Mesothelial cell of epicardium (in vitro differentiated cells): ENCODE results near the gene AWAT2. TPM values are rescaled to one million over a fixed set of nuclear protein-coding genes. Genes with fewer than 3 reads are reported as not detected.

ENCODE experiments used
- DNase-seq, 2 experiments: peaks; one replicate each; pipeline ENCODE4 v3.0.0; 2021; ENCODE audit warnings: low spot score in 2 of 2; ENCODE audit not compliant: unreplicated experiment in 2 of 2
- H3K27ac Mint-ChIP-seq: 2 replicates; pipeline ENCODE4 v1.8.0; 2021; ENCODE audit warnings: mixed read lengths
- H3K27me3 Mint-ChIP-seq: 2 replicates; pipeline ENCODE4 v1.8.0; 2021; ENCODE audit warnings: low read depth, mixed read lengths
- H3K36me3 Mint-ChIP-seq: 2 replicates; pipeline ENCODE4 v1.8.0; 2021; ENCODE audit warnings: mixed read lengths
- H3K4me1 Mint-ChIP-seq: 2 replicates; pipeline ENCODE4 v1.8.0; 2021; ENCODE audit warnings: mixed read lengths
- H3K4me3 Mint-ChIP-seq: 2 replicates; pipeline ENCODE4 v1.8.0; 2021; ENCODE audit warnings: mild to moderate bottlenecking, moderate library complexity, mixed read lengths
- H3K9me3 Mint-ChIP-seq: 2 replicates; pipeline ENCODE4 v1.8.0; 2021; ENCODE audit warnings: mixed read lengths
- total RNA-seq: library from RNA; stranded (reverse); gene quantifications from 3 replicates; pipeline ENCODE4 v1.2.1, GENCODE V29; 2021
- TF ChIP-seq, protein P1 (sequence below): fragments of 200-600 bp; sonication (generic); IDR thresholded peaks from one replicate; pipeline ENCODE4 v1.5.0; 2021; ENCODE audit warnings: antibody characterized with exemption; ENCODE audit not compliant: unreplicated experiment

Gene AWAT2
- total RNA-seq, 1 donor from 2014 or later: not detected

DNA sequence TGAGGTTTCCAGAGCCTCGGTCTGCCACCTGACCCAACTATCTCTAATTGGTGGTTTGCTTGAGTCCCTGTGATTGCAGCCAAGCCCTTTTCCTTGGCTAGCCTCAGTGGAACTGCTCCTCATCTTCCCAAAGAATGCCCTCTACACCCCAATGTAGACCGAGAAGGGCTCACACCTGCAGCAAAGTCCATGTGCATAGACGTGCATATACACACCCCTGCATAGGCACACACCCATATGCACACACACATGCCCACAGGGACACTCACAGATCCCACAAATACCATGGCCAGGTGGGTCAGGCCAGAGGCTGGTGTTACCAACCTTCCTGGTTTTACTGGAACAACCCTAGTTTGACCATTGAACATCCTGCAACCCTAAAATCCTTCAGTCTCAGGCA is 332 bp downstream of the AWAT2 start:
- no peaks in the 10 kb centered on the region for H3K36me3 Mint-ChIP-seq
- TF ChIP-seq, protein P1, sequence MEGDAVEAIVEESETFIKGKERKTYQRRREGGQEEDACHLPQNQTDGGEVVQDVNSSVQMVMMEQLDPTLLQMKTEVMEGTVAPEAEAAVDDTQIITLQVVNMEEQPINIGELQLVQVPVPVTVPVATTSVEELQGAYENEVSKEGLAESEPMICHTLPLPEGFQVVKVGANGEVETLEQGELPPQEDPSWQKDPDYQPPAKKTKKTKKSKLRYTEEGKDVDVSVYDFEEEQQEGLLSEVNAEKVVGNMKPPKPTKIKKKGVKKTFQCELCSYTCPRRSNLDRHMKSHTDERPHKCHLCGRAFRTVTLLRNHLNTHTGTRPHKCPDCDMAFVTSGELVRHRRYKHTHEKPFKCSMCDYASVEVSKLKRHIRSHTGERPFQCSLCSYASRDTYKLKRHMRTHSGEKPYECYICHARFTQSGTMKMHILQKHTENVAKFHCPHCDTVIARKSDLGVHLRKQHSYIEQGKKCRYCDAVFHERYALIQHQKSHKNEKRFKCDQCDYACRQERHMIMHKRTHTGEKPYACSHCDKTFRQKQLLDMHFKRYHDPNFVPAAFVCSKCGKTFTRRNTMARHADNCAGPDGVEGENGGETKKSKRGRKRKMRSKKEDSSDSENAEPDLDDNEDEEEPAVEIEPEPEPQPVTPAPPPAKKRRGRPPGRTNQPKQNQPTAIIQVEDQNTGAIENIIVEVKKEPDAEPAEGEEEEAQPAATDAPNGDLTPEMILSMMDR: no peak
- peaks cover 25% of the 10 kb centered on the region for H3K9me3 Mint-ChIP-seq
- H3K4me3 Mint-ChIP-seq: no peak overlapping the region
- H3K27ac Mint-ChIP-seq: no peak overlapping the region
- peaks cover 11% of the 10 kb centered on the region for H3K27me3 Mint-ChIP-seq
- DNase-seq: no peak
- H3K4me1 Mint-ChIP-seq: no peaks in the 10 kb centered on the region

DNA sequence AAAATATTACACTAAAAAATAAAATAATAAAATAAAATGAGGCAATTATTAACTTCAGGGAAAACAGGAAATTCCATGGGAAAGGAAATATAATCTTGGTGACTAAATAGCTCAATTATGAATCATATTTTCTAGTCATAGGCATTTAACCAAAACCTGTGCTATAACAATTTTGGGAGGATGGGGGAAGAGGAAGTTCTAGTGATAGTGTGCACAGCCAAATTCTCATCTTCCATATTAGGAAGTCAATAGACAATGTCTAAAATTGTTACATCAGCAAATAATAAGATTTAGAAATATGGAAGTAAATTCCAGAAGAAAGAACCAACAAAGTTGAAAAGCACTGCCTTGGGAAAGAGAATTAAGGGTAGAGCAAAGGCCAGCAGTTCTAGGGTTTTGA is 2.8 kb downstream of the AWAT2 start:
- Mint-ChIP-seq H3K27ac (no peak overlapping the region), H3K36me3 (no peaks in the 10 kb centered on the region), H3K9me3 (peaks cover 28% of the 10 kb centered on the region), H3K4me3 (no peak overlapping the region), H3K4me1 (no peaks in the 10 kb centered on the region), H3K27me3 (peaks cover 11% of the 10 kb centered on the region)
- DNase-seq: no peak
- TF ChIP-seq, protein P1: no peak

DNA sequence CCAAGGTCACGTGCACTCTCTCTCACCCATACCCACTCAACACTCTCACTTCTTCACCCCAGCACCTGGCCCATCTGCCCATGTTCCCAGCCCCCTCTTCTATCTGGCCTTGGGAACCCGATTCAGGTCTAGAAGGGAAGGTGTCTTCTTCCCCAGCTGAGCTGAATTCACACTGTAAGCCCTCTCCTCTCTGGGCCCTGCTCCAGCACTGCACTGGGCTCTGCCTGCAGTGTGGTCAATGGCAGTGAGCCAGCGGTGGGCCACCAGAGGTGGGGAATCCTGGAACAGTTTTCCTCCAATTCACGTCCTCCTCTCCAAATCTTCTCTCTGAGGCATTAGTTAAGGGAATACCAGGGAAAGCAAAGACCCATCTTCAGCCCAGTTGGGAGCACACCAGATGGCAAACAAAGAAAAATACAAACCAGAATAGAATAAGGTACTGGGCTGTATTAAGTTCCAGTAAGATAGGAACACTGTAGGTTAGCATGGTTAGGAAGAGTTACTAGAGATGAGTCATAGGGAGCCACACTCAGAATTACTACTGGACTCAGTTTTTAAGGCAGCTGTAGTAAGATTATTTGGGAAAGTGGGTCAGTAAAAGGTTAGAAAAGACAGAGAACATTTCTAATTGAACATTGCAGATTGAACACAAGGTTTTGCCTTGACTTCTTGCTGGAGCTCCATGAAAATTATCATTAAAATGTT is 5.0 kb downstream of the AWAT2 start:
- no peaks in the 10 kb centered on the region for H3K4me1 Mint-ChIP-seq
- no peak for DNase-seq
- H3K4me3 Mint-ChIP-seq: no peak overlapping the region
- H3K9me3 Mint-ChIP-seq: peaks cover 27% of the 10 kb centered on the region
- H3K27me3 Mint-ChIP-seq: peaks cover 11% of the 10 kb centered on the region
- TF ChIP-seq, protein P1: no peak
- no peaks in the 10 kb centered on the region for H3K36me3 Mint-ChIP-seq
- H3K27ac Mint-ChIP-seq: no peak overlapping the region

DNA sequence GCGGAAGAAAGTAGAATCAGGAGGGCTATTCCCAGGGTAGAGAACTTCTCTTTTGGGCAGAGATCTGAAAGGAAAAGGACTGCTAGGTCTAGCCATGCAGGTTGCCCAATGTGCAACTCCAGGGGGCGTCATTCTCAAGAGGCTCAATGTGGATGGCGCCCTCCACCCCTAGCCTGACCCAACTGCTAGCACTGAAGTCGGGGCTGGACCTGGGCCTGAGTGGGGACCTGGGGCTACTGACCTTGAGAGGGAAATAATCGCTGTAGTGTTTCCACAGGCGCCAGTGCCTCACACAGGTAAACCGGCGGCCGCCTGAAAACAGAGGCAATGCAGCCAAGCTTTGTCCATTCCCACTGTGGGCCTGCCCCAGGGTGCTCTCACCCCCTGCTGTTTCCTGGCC is 6.1 kb downstream of the AWAT2 start:
- Mint-ChIP-seq H3K4me1 (no peaks in the 10 kb centered on the region), H3K9me3 (peaks cover 27% of the 10 kb centered on the region), H3K27ac (no peak overlapping the region), H3K27me3 (peaks cover 11% of the 10 kb centered on the region), H3K4me3 (no peak overlapping the region), H3K36me3 (no peaks in the 10 kb centered on the region)
- TF ChIP-seq, protein P1: no peak
- no peak for DNase-seq

DNA sequence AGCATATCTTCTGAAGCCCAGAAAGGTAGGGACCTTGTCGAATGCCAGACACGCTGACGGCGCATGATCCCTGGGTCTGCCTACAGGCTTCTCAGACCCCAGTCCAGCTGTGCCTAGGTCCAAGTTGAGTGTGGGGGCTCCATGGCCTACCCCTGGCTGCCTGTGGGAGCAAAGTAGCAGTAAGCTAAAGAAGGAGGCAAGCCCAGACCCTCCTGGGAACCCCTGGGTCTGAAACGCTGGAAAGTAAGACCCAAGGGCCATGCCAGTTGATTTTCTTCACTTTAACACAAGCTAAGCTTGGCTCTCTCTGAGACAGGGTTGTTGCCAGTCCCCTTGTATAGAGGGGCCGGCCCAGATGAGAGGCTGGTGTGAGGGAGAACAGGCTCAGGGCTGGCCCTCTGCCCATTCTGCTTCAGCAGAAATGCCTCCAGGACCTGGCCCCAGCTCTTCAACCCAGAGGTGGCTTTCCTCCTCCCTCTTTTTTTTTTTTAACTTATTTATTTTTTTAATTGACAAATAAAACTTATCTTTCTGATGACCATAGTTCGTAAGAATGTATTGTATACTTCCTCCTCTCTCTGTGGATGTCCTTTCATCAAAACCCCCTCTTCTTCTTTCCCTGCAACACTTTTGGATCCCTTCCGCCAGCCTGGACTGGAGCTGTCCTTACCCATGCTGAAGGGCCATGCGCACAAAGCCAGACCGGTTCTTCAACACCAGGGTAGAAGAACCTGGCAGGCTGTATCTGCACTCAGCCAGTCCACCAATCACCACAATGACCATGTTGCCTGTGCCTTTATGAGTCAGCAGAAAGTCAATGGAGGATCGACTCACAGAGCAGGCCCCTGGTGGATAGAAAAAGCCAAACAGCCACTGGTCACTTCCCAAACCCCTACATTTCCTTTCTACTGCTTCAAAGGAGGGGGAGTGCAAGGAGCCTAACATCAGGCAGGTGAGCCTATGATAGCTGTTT is 7.1 kb downstream of the AWAT2 start:
- Mint-ChIP-seq H3K27ac (no peak overlapping the region), H3K36me3 (no peaks in the 10 kb centered on the region), H3K9me3 (peaks cover 20% of the 10 kb centered on the region), H3K4me1 (no peaks in the 10 kb centered on the region), H3K27me3 (peaks cover 8% of the 10 kb centered on the region), H3K4me3 (no peak overlapping the region)
- no peak for DNase-seq
- TF ChIP-seq, protein P1: no peak
